Stimulated activated naive B cell treated with anti-CD40 and anti-IgM and Interleukin-4, amounts not matched to agents 10 μg/mL and 1 μg/mL and 100 μg/mL, for 72 hours (primary cell): ENCODE results near the gene GLO1.
"Not testable (repeated sequence)": the region's sequence is repeated elsewhere in the genome, so short reads cannot be mapped to it uniquely, and the experiment has no call there.

Source experiments
- ATAC-seq, 2 donors: fragments of 150-1000 bp; cut with Tn5 transposase; replicated peaks; 2 replicates each; pipeline ENCODE4 v1.10.0; 2021; ENCODE audit warnings: moderate library complexity in 1 of 2
- DNase-seq: peaks from one replicate; pipeline ENCODE4 v3.0.0; 2021
- H3K27ac Mint-ChIP-seq: one replicate; pipeline ENCODE4 v1.8.0; 2022; ENCODE audit warnings: mild to moderate bottlenecking, mixed read lengths
- H3K27me3 Mint-ChIP-seq, 2 donors: one replicate each; pipeline ENCODE4 v1.8.0; 2022; ENCODE audit warnings: mixed read lengths in 2 of 2
- H3K36me3 Mint-ChIP-seq, 2 donors: one replicate each; pipeline ENCODE4 v1.8.0; 2022; ENCODE audit warnings: mixed read lengths in 2 of 2, mild to moderate bottlenecking in 1 of 2
- H3K4me1 Mint-ChIP-seq, 2 donors: one replicate each; pipeline ENCODE4 v1.8.0; 2022; ENCODE audit warnings: mixed read lengths in 2 of 2, mild to moderate bottlenecking in 1 of 2
- H3K4me3 Mint-ChIP-seq, 2 donors: one replicate each; pipeline ENCODE4 v1.8.0; 2022; ENCODE audit warnings: mild to moderate bottlenecking in 2 of 2, mixed read lengths in 2 of 2, moderate library complexity in 1 of 2
- H3K9me3 Mint-ChIP-seq, 2 donors: one replicate each; pipeline ENCODE4 v1.8.0; 2022; ENCODE audit warnings: mixed read lengths in 2 of 2, mild to moderate bottlenecking in 1 of 2

The GLO1 gene

DNA sequence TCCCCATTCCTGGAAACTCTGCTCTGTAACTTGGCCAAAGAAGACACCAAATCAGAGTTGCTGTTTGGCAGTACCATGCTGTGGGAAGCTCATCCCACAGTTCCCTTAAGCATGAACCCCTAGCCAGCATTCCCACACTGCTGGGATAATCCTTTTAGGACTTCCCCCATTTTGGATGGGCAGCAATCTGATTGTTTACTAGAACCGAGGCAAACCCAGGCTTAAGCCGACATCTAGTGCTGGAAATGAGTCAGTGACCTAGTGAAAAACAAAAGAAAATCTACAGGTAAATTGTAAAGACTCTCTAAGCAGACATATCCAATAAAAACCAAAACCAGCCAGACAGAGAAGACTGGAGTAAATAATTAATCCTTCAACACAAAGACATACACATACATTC, 17.4 kb upstream of the GLO1 start:
- DNase-seq (no peak), ATAC-seq (no peak)
- H3K9me3 Mint-ChIP-seq, result peaks cover 6 to 7% of the 10 kb centered on the region in 2 donors
- H3K4me3 Mint-ChIP-seq, result no peak overlapping the region
- H3K27ac Mint-ChIP-seq, result no peak overlapping the region
- no peaks in the 10 kb centered on the region for H3K4me1 Mint-ChIP-seq
- H3K27me3 Mint-ChIP-seq, result peaks cover 35 to 42% of the 10 kb centered on the region in 2 donors
- H3K36me3 Mint-ChIP-seq, result peaks cover 0 to 7% of the 10 kb centered on the region in 2 donors

DNA sequence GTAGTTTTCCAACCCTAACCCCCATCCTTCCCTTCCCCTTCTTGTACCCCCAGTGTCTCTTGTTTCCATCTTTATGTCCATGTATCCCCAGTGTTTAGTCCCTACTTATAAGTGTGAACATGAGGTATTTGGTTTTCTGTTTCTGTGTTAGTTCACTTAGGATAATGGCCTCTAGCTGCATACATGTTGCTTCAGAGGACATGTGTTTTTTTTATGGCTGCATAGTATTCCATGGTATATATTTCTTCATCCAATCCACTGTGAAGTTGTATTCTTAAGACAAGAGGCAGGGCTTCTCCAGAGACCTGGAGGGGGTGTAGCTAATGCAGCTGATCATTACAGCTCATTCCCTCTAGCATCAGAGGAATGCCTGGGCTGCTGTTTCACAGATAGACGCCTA, 16.4 kb upstream of the GLO1 start:
- H3K27ac Mint-ChIP-seq, result no peak overlapping the region

DNA sequence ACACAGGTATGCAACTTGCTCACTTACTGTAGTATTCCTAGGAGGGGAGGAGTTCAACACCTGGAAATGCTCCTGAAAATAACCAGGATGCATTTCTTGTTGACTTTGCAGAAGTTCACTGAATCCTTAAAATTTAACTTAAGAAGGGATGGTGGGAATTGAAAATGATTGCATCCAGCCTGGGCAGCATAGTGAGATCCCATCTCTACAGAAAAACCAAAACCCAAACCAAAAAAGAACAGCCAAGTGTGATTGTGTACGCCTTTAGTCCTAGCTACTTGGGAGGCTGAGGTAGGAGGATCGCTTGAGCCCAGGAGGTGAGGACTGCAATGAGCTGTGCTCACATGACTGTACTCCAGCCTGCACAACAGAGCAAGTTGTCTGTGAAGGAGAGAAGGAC, 13.9 kb upstream of the GLO1 start:
- no peak overlapping the region for H3K4me3 Mint-ChIP-seq
- peaks cover 6 to 7% of the 10 kb centered on the region in 2 donors for H3K9me3 Mint-ChIP-seq
- peaks cover 36 to 38% of the 10 kb centered on the region in 2 donors for H3K27me3 Mint-ChIP-seq
- ATAC-seq, result no peak
- DNase-seq, result no peak
- peaks cover 0 to 7% of the 10 kb centered on the region in 2 donors for H3K36me3 Mint-ChIP-seq
- peaks cover 11 to 13% of the 10 kb centered on the region in 2 donors for H3K4me1 Mint-ChIP-seq
- no peak overlapping the region for H3K27ac Mint-ChIP-seq

More for the DNA sequence above, 16.4 kb upstream of the GLO1 start:
- Mint-ChIP-seq H3K27me3 (peaks cover 36 to 42% of the 10 kb centered on the region in 2 donors), H3K9me3 (peaks cover 6 to 7% of the 10 kb centered on the region in 2 donors), H3K4me1 (peaks cover 3% of the 10 kb centered on the region in 2 donors), H3K36me3 (peaks cover 0 to 7% of the 10 kb centered on the region in 2 donors), H3K4me3 (no peak overlapping the region)
- ATAC-seq (no peak), DNase-seq (no peak)

DNA sequence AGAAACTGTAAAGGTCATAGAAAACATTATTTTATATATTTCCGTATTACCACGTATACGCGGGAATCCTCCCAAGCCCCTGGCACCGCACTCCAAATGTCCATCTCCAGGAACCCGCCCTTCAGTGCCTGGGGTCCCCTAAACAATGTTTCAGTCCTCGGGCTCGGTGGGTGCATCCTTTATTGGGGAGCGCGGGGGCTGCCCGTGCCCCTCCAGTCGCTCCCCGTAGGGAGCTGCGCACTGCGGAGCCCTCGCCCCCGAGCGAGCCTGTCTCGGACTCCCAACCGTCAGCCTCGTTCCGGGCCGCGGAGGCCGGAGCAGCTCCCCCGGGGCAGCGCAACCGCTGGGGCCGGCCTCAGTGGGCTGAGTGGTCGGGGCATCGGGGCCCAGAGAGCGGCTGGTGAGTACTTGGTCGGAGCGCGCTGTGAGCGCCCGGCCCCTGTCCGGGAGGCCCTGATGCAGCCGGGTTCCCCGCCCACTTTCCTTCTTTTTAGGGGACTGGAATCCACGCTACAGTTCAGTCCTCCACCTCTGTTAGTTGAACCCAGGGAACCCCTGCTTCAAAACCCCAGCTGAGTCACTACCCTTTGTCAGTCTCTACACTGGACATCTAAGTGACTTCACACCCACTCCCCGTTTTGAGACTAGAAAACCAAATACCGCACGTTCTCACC, 12.2 kb upstream of the GLO1 start, which contains the start of gene DNAH8:
Gene DNAH8 (plus strand): TSS at position 296 of the 674 bp plus-strand sequence. CDS start 7,499 bp downstream, outside the sequence.
- Mint-ChIP-seq H3K27ac (peak within 1 kb of the TSS; percentile 20), H3K36me3 (no peaks in the 10 kb centered on the region), H3K4me1 (peaks cover 11 to 13% of the 10 kb centered on the region in 2 donors), H3K27me3 (peaks cover 22 to 29% of the 10 kb centered on the region in 2 donors), H3K4me3 (peak within 1 kb of the TSS; percentile 68 to 77), H3K9me3 (peaks cover 0 to 2% of the 10 kb centered on the region in 2 donors)
- no peak for DNase-seq
- ATAC-seq, result peak; percentile 62 to 71

DNA sequence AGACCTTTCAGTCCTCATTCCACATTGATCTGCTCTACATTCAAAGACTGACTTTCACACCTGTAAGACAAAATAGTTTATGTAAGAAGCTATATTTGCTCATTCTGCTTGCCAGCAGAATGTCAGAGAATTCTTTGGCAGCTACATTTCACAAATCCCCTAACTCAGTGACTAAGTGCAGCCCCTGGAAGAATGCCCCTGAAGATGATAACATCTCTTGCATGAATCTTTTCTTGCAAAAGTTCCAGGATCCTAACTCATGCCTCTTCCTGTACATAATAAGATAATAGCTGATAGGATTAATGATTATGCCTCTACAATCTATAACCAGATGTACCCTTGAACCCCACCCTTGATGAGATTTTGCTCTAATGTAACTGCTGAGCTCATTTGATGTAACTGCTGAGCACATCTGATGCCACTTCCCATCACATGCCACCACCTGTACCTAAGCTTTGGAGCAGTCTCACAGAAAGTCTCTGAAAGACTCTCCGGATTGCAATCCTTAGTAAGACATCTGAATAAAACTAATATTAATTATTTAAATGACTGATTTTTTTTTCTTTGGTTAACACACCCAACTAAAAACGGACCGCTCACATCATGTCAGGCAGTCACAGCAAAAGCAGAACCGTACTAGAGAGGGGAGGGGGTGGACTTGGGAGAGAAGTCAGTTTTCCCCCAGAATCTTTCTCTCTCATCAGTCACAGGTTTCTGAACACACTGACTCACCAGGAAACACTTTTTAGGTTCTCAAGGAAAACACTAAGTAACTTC, 11.5 kb upstream of the GLO1 start:
- ATAC-seq (peak; percentile 59 to 76), DNase-seq (no peak)
- Mint-ChIP-seq H3K4me1 (peaks cover 11 to 13% of the 10 kb centered on the region in 2 donors), H3K4me3 (peak overlapping the region; percentile 68 to 77), H3K9me3 (peaks cover 0 to 4% of the 10 kb centered on the region in 2 donors), H3K27ac (peak overlapping the region; percentile 20), H3K27me3 (peaks cover 22 to 28% of the 10 kb centered on the region in 2 donors), H3K36me3 (no peaks in the 10 kb centered on the region)

DNA sequence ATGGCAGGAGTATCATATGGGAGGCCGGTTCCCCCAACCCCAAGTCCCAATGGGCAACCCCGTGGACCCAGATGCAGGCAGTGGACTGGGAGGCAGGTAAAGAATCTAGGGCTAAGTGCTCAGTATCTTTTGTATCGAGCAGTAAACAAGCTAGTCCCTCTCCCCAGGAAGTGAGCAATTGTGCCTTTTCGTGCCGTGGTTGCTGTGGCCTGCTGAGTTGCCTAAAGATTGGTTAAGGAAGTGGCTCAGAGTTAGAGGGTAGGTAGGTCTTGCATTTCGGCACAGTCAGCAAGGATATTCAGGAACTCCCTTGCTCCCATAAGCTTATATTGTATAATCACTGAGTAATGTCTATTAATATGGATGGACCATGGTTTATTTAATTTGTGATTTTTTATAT, 10.9 kb upstream of the GLO1 start:
- Mint-ChIP-seq H3K4me3 (peak overlapping the region in 1 of 2 donors; percentile 12), H3K27me3 (peaks cover 19 to 26% of the 10 kb centered on the region in 2 donors), H3K9me3 (peaks cover 0 to 4% of the 10 kb centered on the region in 2 donors), H3K27ac (no peak overlapping the region), H3K4me1 (peaks cover 11 to 13% of the 10 kb centered on the region in 2 donors), H3K36me3 (no peaks in the 10 kb centered on the region)
- ATAC-seq, result peak; percentile 56 to 80
- no peak for DNase-seq

DNA sequence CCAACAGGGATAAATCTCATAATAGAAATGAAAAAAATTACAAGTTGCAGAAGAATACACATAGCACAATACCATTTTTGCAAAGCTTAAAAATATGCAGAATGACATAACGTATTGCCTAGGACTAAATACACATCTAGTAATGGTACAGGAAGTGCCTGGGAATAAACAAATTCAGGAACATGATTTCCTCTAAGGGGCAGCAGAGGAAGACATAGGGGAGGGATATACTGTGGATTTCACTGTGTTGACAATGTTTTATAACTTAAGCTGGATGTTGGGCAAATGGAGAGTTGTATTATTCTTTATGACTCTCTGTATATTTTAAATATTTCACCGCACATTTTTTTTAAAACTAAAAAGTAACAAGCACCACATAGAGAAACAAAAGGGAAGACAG, 5.6 kb upstream of the GLO1 start:
- ATAC-seq (no peak), DNase-seq (no peak)
- H3K4me1 Mint-ChIP-seq, result peaks cover under 1% of the 10 kb centered on the region in 2 donors
- H3K36me3 Mint-ChIP-seq, result no peaks in the 10 kb centered on the region
- no peak overlapping the region for H3K4me3 Mint-ChIP-seq
- peaks cover 0 to 3% of the 10 kb centered on the region in 2 donors for H3K9me3 Mint-ChIP-seq
- no peak overlapping the region for H3K27ac Mint-ChIP-seq
- peaks cover 22 to 23% of the 10 kb centered on the region in 2 donors for H3K27me3 Mint-ChIP-seq

DNA sequence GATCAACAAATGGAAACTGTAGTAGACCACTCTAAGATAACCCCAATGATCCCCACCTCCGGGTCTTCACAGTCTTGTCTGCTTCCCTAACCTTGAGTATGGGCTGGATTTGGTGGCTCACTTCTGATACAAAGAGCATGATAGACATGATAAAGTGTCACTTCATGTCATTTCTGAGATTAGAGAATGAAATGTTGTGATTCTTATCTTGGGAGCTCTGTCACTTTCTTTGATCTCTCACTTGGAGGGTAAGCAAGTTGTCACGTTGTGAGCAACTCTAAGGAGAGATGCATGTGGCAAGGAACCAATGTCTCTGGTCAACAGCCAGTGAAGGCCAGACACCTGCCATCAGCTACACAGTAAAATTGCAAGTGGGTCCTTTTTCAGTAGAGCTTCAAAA, 3.0 kb upstream of the GLO1 start:
- no peak overlapping the region for H3K4me3 Mint-ChIP-seq
- no peak overlapping the region for H3K27ac Mint-ChIP-seq
- H3K9me3 Mint-ChIP-seq, result peaks cover 0 to 5% of the 10 kb centered on the region in 2 donors
- peaks cover 18 to 22% of the 10 kb centered on the region in 2 donors for H3K27me3 Mint-ChIP-seq
- H3K4me1 Mint-ChIP-seq, result peaks cover 10 to 17% of the 10 kb centered on the region in 2 donors
- H3K36me3 Mint-ChIP-seq, result peaks cover 5 to 9% of the 10 kb centered on the region in 2 donors
- DNase-seq (no peak), ATAC-seq (no peak)

DNA sequence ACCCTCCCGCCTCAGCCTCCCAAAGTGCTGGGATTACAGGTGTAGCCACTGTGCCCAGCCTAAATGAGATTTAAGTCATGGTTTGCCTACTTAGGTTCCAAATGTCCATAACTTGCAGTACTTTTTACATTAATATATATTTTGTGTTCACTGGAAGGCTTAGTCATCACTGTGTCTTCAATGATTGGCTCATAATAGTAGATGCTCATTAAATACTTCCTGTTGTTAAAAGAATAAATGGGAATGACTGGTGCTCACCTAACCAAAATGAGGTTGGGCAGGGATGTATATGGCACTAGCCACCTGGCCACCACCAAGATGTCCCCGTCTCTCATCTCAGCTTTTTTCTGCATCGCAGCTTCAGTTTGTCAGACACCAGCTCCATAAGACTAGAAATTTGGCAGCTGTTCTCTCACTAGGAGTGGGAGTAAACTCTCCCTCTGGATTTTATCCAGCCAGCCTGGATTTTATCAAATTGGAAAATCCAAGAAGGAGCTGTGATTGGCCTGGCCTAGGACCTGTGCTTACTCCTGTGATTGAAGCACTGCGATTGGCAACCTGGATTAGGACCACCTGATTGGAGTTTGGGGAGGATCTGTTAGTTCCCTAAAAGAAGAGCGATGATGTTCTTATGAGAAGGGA, 1.1 kb upstream of the GLO1 start:
- H3K27me3 Mint-ChIP-seq, result peaks cover 18% of the 10 kb centered on the region in 2 donors
- ATAC-seq (no peak), DNase-seq (no peak)
- no peak overlapping the region for H3K27ac Mint-ChIP-seq
- H3K4me3 Mint-ChIP-seq, result no peak overlapping the region
- H3K4me1 Mint-ChIP-seq, result peaks cover 16 to 26% of the 10 kb centered on the region in 2 donors
- H3K9me3 Mint-ChIP-seq, result peaks cover 8 to 9% of the 10 kb centered on the region in 2 donors
- peaks cover 19 to 27% of the 10 kb centered on the region in 2 donors for H3K36me3 Mint-ChIP-seq

DNA sequence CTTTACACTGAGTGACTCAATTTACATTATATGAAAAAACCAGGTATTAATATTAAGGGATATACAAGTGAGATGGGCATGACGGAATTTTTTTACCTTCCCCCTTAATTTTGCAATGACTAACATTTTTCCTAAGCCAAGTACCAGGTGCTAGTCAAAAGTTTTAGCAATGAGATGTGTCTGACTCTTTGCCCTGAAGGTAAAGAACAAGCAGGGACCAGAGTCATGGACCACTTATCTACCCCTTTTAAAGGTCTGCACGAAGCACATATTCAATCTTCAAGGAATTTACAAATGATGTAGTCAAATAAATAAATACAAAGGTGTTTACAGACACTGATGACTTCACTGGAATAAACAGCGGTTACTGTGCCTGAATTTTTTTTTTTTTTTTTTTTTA, 1.4 kb downstream of the GLO1 start:
- ATAC-seq, result no peak
- Mint-ChIP-seq H3K27me3 (peaks cover 0 to 7% of the 10 kb centered on the region in 2 donors), H3K4me3 (peak overlapping the region in 1 of 2 donors; percentile 90), H3K9me3 (peaks cover 10 to 13% of the 10 kb centered on the region in 2 donors), H3K4me1 (peaks cover 22 to 38% of the 10 kb centered on the region in 2 donors), H3K36me3 (peaks cover 23 to 35% of the 10 kb centered on the region in 2 donors), H3K27ac (no peak overlapping the region)
- no peak for DNase-seq

DNA sequence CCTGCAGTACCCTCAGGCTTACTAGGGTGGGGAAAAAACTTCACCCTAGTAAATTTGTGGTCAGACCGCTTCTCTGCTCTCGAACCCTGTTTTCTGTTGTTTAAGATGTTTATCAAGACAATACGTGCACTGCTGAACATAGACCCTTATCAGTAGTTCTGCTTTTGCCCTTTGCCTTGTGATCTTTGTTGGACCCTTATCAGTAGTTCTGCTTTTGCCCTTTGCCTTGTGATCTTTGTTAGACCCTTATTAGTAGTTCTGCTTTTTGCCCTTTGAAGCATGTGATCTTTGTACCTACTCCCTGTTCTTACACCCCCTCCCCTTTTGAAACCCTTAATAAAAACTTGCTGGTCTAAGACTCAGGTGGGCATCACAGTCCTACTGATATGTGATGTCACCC, 3.2 kb downstream of the GLO1 start:
- H3K27ac Mint-ChIP-seq, result peak overlapping the region; percentile 11
- not testable (repeated sequence) for ATAC-seq, DNase-seq, H3K27me3 Mint-ChIP-seq, H3K4me3 Mint-ChIP-seq
- peaks cover 32 to 47% of the 10 kb centered on the region in 2 donors for H3K36me3 Mint-ChIP-seq
- peaks cover 10 to 13% of the 10 kb centered on the region in 2 donors for H3K9me3 Mint-ChIP-seq
- H3K4me1 Mint-ChIP-seq, result peaks cover 30 to 56% of the 10 kb centered on the region in 2 donors

DNA sequence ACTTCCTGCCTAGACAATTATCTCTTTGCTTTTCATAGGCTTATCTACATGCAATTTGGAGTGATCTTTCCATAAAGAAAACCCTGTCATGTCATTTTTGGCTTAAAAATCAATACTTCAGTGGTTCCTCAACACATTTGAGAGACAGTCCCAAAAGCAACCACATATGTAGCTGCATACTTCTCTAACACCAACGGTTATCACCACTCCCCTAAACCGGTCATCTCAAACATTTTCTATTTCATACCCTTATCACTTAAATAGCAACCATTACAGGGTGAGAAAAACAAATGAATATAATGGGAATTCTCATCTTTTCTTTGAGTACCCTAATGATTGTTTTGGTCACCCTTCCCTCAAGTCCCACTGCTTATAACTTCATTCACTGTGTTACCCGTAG, 5.1 kb downstream of the GLO1 start:
- no peak overlapping the region for H3K27ac Mint-ChIP-seq
- H3K4me3 Mint-ChIP-seq, result no peak overlapping the region
- H3K9me3 Mint-ChIP-seq, result peaks cover 10 to 13% of the 10 kb centered on the region in 2 donors
- H3K27me3 Mint-ChIP-seq, result no peaks in the 10 kb centered on the region
- no peak for DNase-seq
- H3K4me1 Mint-ChIP-seq, result peaks cover 38 to 62% of the 10 kb centered on the region in 2 donors
- no peak for ATAC-seq
- H3K36me3 Mint-ChIP-seq, result peaks cover 34 to 53% of the 10 kb centered on the region in 2 donors

DNA sequence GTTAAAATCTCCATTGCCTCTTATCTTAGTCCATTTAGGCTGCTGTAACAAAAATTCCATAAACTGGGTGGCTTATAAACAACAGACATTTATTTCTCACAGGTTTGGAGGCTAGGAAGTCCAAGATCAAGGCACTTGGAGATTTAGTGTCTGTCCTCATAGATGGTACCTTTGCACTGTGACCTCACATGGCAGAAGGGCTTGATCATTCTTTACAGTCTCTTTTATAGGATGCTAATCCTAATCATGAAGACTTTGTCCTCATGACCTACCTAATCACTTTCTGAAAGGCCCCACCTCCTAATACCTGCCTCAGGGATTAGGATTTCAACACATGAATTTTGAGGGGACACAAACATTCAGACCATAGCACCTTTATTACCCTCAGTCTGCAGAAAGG, 6.6 kb downstream of the GLO1 start:
- H3K4me3 Mint-ChIP-seq, result no peak overlapping the region
- H3K4me1 Mint-ChIP-seq, result peaks cover 30 to 50% of the 10 kb centered on the region in 2 donors
- H3K36me3 Mint-ChIP-seq, result peaks cover 31 to 46% of the 10 kb centered on the region in 2 donors
- ATAC-seq (no peak), DNase-seq (no peak)
- peaks cover 8 to 13% of the 10 kb centered on the region in 2 donors for H3K9me3 Mint-ChIP-seq
- H3K27ac Mint-ChIP-seq, result peak overlapping the region; percentile 14
- H3K27me3 Mint-ChIP-seq, result no peaks in the 10 kb centered on the region

DNA sequence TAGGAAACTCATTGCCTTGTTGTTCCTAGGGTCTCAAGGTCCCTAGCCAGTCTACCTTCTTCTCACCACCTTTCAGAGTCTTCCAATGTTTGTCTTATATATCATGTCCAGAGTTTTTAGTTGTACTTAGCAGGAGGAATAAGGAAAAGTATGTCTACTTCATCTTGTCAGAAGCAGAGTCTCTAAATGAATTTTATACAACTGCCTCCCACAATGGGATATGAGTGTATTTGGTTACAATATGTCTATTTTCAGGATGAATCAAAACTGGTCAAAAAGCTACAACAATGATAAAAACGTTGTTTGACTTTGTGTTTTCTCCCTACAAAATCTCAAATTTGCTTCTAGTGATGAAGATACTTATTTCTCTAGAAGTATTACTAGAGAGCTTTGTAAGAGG, 7.0 kb downstream of the GLO1 start:
- DNase-seq (no peak), ATAC-seq (no peak)
- Mint-ChIP-seq H3K27me3 (no peaks in the 10 kb centered on the region), H3K9me3 (peaks cover 8 to 13% of the 10 kb centered on the region in 2 donors), H3K4me1 (peaks cover 28 to 50% of the 10 kb centered on the region in 2 donors), H3K36me3 (peaks cover 29 to 44% of the 10 kb centered on the region in 2 donors), H3K27ac (peak overlapping the region; percentile 14), H3K4me3 (no peak overlapping the region)
